ENCODE results near the gene CDKL2.
A peak's percentile ranks its signal among the peaks of the same experiment; 100 is the strongest.

The CDKL2 gene

DNA sequence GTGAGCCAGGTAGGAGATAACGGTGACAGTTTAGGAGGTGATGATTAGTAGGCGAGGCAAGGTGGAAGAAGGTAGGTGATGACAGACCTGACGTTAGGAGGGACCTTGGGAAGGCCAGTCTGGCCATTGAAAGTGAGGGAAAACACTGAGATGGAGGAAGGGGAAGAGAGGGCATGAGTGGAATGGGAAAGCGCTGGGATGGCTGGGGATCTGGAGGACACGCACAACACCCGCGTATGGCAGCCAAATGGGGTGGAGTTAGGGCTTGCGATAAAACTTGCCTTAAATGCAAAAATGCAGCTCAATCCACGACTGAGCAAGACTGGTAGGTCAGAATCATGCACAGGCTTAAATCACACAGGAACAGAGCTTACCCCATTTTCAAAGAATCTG lies 605 bp upstream of the CDKL2 start:
- DNase-seq: no peak
- H3K27ac ChIP-seq: peak overlapping the region; percentile 42 to 47
- H3K36me3 ChIP-seq: no peaks in the 10 kb centered on the region
- TF ChIP-seq, protein P1, sequence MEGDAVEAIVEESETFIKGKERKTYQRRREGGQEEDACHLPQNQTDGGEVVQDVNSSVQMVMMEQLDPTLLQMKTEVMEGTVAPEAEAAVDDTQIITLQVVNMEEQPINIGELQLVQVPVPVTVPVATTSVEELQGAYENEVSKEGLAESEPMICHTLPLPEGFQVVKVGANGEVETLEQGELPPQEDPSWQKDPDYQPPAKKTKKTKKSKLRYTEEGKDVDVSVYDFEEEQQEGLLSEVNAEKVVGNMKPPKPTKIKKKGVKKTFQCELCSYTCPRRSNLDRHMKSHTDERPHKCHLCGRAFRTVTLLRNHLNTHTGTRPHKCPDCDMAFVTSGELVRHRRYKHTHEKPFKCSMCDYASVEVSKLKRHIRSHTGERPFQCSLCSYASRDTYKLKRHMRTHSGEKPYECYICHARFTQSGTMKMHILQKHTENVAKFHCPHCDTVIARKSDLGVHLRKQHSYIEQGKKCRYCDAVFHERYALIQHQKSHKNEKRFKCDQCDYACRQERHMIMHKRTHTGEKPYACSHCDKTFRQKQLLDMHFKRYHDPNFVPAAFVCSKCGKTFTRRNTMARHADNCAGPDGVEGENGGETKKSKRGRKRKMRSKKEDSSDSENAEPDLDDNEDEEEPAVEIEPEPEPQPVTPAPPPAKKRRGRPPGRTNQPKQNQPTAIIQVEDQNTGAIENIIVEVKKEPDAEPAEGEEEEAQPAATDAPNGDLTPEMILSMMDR (IDR thresholded peaks at IDR 0.05): no peak
- H3K27me3 ChIP-seq: no peaks in the 10 kb centered on the region
- intact Hi-C loops (cut with DNase I; ENCODE audit: low total_unique reads): no loop called here
- H3K9me3 ChIP-seq: no peaks in the 10 kb centered on the region
- H3K4me3 ChIP-seq: peak overlapping the region; percentile 58 to 79
- peaks cover 0 to 5% (median 2%) of the 10 kb centered on the region in 4 donors for H3K4me1 ChIP-seq

GRCh38 chr4:75629239-75629638 lies 1.1 kb downstream of the CDKL2 start:
- H3K27ac ChIP-seq: no peak overlapping the region
- no peaks in the 10 kb centered on the region for H3K27me3 ChIP-seq
- H3K36me3 ChIP-seq: no peaks in the 10 kb centered on the region
- no peak for DNase-seq
- H3K4me1 ChIP-seq: peaks cover 0 to 5% (median 2%) of the 10 kb centered on the region in 4 donors
- H3K9me3 ChIP-seq: no peaks in the 10 kb centered on the region
- no peak overlapping the region for H3K4me3 ChIP-seq
- TF ChIP-seq, protein P1 (IDR thresholded peaks at IDR 0.05): no peak
- intact Hi-C loops (cut with DNase I; ENCODE audit: low total_unique reads): no loop called here

GRCh38 chr4:75623026-75623425 lies 7.3 kb downstream of the CDKL2 start:
- no peaks in the 10 kb centered on the region for H3K9me3 ChIP-seq
- no peaks in the 10 kb centered on the region for H3K4me1 ChIP-seq
- intact Hi-C loops (cut with DNase I; ENCODE audit: low total_unique reads): no loop called here
- TF ChIP-seq, protein P1 (IDR thresholded peaks at IDR 0.05): no peak
- H3K27ac ChIP-seq: no peak overlapping the region
- no peak overlapping the region for H3K4me3 ChIP-seq
- no peaks in the 10 kb centered on the region for H3K36me3 ChIP-seq
- H3K27me3 ChIP-seq: no peaks in the 10 kb centered on the region
- DNase-seq: no peak

DNA sequence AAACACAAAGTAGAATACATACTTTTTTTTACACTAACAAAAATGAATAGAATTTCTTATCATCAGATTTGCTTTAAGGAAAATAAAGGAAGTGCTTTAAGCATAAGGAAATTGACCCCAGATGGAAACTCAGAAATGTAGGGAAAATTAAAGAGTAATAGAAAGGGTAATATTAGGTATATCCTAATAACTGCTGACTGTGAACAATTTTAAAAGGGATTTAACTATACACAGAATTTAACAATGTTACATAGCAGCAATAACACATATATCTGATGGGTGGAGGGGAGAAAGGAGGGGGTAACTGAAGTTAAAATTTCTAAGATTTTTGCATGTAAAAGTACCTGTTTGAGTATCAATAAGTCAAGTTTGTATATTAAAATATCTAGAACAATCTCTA lies 8.6 kb downstream of the CDKL2 start:
- intact Hi-C loops (cut with DNase I; ENCODE audit: low total_unique reads): no loop called here
- Histone ChIP-seq H3K27ac (no peak overlapping the region), H3K9me3 (no peaks in the 10 kb centered on the region), H3K4me1 (no peaks in the 10 kb centered on the region), H3K27me3 (no peaks in the 10 kb centered on the region), H3K36me3 (no peaks in the 10 kb centered on the region), H3K4me3 (no peak overlapping the region)
- no peak for DNase-seq
- TF ChIP-seq, protein P1 (IDR thresholded peaks at IDR 0.05): no peak

GRCh38 chr4:75612306-75612705 lies 18.0 kb downstream of the CDKL2 start:
- Histone ChIP-seq H3K36me3 (no peaks in the 10 kb centered on the region), H3K27ac (no peak overlapping the region), H3K27me3 (no peaks in the 10 kb centered on the region), H3K9me3 (no peaks in the 10 kb centered on the region), H3K4me3 (no peak overlapping the region), H3K4me1 (no peaks in the 10 kb centered on the region)
- TF ChIP-seq, protein P1 (IDR thresholded peaks at IDR 0.05): no peak
- intact Hi-C loops (cut with DNase I; ENCODE audit: low total_unique reads): no loop called here
- no peak for DNase-seq

DNA sequence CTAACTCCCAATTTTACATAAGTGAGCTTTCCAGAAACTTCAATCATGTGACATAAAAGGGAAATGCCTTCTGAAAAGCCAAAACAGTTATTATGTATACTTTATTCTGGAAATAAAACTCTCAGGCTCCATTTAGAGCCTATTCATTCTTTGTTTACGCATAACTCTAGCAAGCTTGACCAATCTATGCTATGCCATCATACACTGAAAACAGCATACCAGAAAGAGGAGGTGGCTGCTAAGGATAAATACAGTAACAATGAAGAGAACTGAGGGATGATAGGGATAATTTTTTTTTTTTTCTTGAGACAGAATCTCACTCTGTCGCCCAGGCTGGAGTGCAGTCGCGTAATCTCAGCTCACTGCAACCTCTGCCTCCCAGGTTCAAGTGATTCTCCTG lies 24.4 kb downstream of the CDKL2 start:
- intact Hi-C loops (cut with DNase I; ENCODE audit: low total_unique reads): no loop called here
- H3K36me3 ChIP-seq: no peaks in the 10 kb centered on the region
- H3K4me1 ChIP-seq: no peaks in the 10 kb centered on the region
- no peak overlapping the region for H3K4me3 ChIP-seq
- H3K9me3 ChIP-seq: no peaks in the 10 kb centered on the region
- TF ChIP-seq, protein P1 (IDR thresholded peaks at IDR 0.05): no peak
- H3K27me3 ChIP-seq: no peaks in the 10 kb centered on the region
- no peak overlapping the region for H3K27ac ChIP-seq
- no peak for DNase-seq

Data from tibial artery (tissue), 4 donors.